NCI-H2107 (cell line): ENCODE results near the gene P3H1.
"Not testable (repeated sequence)": the region's sequence is repeated elsewhere in the genome, so short reads cannot be mapped to it uniquely, and the experiment has no call there.

Experiments used
- DNase-seq: peaks from one replicate; lab custom pipeline; 2025; lab: John Stamatoyannopoulos, UW

Gene P3H1

GRCh38 chr1:42766741-42767509 is at the start of gene P3H1, which contains the start of gene C1orf50:
P3H1 (minus strand) TSS chr1:42767028; CDS start chr1:42766971, 57 bp downstream.
C1orf50 (plus strand) TSS chr1:42767249; CDS start chr1:42767312, 63 bp downstream.
- peak; percentile 99 for DNase-seq

- DNase-seq: no peak
Measured at GRCh38 chr1:42815941-42816584, 49.2 kb upstream of the P3H1 start.

GRCh38 chr1:42814815-42815214 is 48.0 kb upstream of the P3H1 start:
- DNase-seq: not testable (repeated sequence)

- no peak for DNase-seq
Measured at GRCh38 chr1:42807056-42807668, 40.3 kb upstream of the P3H1 start.

- DNase-seq: no peak
Measured at GRCh38 chr1:42806593-42806992, 39.8 kb upstream of the P3H1 start.

GRCh38 chr1:42806171-42806570 is 39.3 kb upstream of the P3H1 start:
- no peak for DNase-seq

GRCh38 chr1:42801832-42802473 is 35.1 kb upstream of the P3H1 start:
- no peak for DNase-seq

GRCh38 chr1:42797979-42798378 is 31.2 kb upstream of the P3H1 start:
- DNase-seq: no peak

- no peak for DNase-seq
Measured at GRCh38 chr1:42797414-42797813, 30.6 kb upstream of the P3H1 start.

- no peak for DNase-seq
Measured at GRCh38 chr1:42793824-42794223, 27.0 kb upstream of the P3H1 start.

GRCh38 chr1:42788021-42788420 is 21.2 kb upstream of the P3H1 start:
- DNase-seq: no peak

GRCh38 chr1:42786097-42786496 is 19.3 kb upstream of the P3H1 start:
- no peak for DNase-seq

- DNase-seq: no peak
Measured at GRCh38 chr1:42784946-42785693, 18.3 kb upstream of the P3H1 start, which contains the start of gene TMEM269. TMEM269 (plus strand) TSS chr1:42784991; CDS start chr1:42789894, 4,903 bp downstream.

GRCh38 chr1:42784547-42784945 is 17.7 kb upstream of the P3H1 start:
- no peak for DNase-seq

- no peak for DNase-seq
Measured at GRCh38 chr1:42783092-42783491, 16.3 kb upstream of the P3H1 start.

- DNase-seq: no peak
Measured at GRCh38 chr1:42780176-42780575, 13.3 kb upstream of the P3H1 start.

GRCh38 chr1:42779725-42780124 is 12.9 kb upstream of the P3H1 start:
- no peak for DNase-seq

GRCh38 chr1:42777852-42778251 is 11.0 kb upstream of the P3H1 start:
- DNase-seq: peak; percentile 11

GRCh38 chr1:42776502-42776901 is 9.7 kb upstream of the P3H1 start:
- DNase-seq: no peak

GRCh38 chr1:42774928-42775526 is 8.2 kb upstream of the P3H1 start:
- DNase-seq: no peak

- DNase-seq: no peak
Measured at GRCh38 chr1:42773420-42773819, 6.6 kb upstream of the P3H1 start.
